ENCODE measurements around the gene REN.

REN gene

GRCh38 chr1:204199579-204199978, 33.4 kb upstream of the REN start:
- H3K36me3 Mint-ChIP-seq (ENCODE audit: low read depth) = no peaks in the 10 kb centered on the region
- DNase-seq = no peak
- H3K4me1 Mint-ChIP-seq = peaks cover 4% of the 10 kb centered on the region
- TF ChIP-seq, protein P1, sequence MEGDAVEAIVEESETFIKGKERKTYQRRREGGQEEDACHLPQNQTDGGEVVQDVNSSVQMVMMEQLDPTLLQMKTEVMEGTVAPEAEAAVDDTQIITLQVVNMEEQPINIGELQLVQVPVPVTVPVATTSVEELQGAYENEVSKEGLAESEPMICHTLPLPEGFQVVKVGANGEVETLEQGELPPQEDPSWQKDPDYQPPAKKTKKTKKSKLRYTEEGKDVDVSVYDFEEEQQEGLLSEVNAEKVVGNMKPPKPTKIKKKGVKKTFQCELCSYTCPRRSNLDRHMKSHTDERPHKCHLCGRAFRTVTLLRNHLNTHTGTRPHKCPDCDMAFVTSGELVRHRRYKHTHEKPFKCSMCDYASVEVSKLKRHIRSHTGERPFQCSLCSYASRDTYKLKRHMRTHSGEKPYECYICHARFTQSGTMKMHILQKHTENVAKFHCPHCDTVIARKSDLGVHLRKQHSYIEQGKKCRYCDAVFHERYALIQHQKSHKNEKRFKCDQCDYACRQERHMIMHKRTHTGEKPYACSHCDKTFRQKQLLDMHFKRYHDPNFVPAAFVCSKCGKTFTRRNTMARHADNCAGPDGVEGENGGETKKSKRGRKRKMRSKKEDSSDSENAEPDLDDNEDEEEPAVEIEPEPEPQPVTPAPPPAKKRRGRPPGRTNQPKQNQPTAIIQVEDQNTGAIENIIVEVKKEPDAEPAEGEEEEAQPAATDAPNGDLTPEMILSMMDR (IDR thresholded peaks at IDR 0.05) = no peak
- H3K27me3 Mint-ChIP-seq (ENCODE audit: low read depth, poor library complexity) = peaks cover 81% of the 10 kb centered on the region
- no peak overlapping the region for H3K4me3 Mint-ChIP-seq
- H3K27ac Mint-ChIP-seq = no peak overlapping the region
- no peaks in the 10 kb centered on the region for H3K9me3 Mint-ChIP-seq

- Mint-ChIP-seq H3K36me3 (ENCODE audit: low read depth) (no peaks in the 10 kb centered on the region), H3K27me3 (ENCODE audit: low read depth, poor library complexity) (peaks cover 81% of the 10 kb centered on the region), H3K4me1 (peaks cover 4% of the 10 kb centered on the region), H3K4me3 (no peak overlapping the region), H3K9me3 (no peaks in the 10 kb centered on the region), H3K27ac (no peak overlapping the region)
- TF ChIP-seq, protein P1 (IDR thresholded peaks at IDR 0.05) = no peak
- DNase-seq = no peak
These were observed 32.5 kb upstream of the REN start for GRCh38 chr1:204198348-204199340.

DNA sequence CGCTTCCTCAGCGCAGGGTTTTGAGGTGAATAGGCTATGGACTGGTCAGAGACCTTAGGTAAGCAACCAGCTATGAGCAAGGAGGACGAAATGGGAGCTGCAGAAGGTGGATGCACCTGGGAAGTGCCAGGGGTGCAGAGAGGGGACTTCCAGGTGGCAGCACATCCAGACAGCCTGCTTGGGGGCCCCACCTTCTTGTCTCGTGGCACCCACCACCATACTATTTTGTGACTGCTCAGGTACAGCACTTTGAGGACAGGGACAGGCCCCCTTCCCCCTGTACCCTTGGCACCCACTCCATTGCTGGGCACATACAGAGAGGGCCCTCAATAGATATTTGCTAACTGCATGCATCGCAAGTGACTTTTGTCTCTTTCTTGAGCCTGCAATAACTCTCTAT, 30.9 kb upstream of the REN start:
- DNase-seq = no peak

DNA sequence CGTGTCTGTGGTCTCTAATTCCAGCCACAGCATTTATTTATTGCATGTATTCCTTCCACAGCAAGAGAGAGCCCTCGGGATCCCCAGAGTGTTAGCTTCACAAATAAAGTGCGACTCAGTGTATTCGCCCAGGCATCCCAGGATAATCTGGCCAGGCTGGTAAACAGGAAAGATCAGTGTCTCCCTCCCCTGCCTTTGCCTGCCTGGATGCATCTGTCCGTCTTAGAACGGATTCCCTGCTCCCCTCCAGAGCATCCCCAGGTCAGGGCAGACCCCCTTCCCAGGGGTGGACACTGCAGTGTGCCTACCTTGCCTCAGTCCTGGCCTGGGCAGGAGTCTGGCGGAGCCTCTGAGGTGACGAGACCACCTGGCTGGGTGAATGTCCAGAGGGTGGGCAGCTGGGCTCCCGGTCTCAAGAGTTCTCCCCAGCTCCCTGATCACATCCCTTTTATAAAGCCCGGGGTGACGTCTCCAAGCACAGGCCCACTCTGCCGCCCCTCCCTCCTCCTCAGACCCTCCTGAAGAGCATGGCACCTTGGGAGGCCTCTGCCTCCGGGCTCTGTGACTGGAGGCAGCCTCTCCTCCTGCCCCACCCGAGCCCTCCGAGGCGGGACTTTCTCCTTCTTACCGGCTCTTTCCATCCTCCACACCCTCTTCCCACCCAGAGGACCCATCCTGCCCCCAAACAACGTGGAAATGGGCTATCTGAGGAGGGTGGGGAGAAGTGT, 30.1 kb upstream of the REN start, which contains the start of gene KISS1:
KISS1 (minus strand) TSS at position 424 of the 728 bp plus-strand sequence. CDS start 3,615 bp downstream, outside the sequence.
- no peak within 1 kb of the TSS for H3K27ac Mint-ChIP-seq
- DNase-seq = no peak
- no peaks in the 10 kb centered on the region for H3K9me3 Mint-ChIP-seq
- H3K36me3 Mint-ChIP-seq (ENCODE audit: low read depth) = no peaks in the 10 kb centered on the region
- peaks cover 9% of the 10 kb centered on the region for H3K4me1 Mint-ChIP-seq
- peaks cover 86% of the 10 kb centered on the region for H3K27me3 Mint-ChIP-seq (ENCODE audit: low read depth, poor library complexity)
- TF ChIP-seq, protein P1 (IDR thresholded peaks at IDR 0.05) = no peak
- no peak within 1 kb of the TSS for H3K4me3 Mint-ChIP-seq

More for the DNA sequence above, 30.9 kb upstream of the REN start:
- H3K4me1 Mint-ChIP-seq = peaks cover 4% of the 10 kb centered on the region
- TF ChIP-seq, protein P1 (IDR thresholded peaks at IDR 0.05) = no peak
- no peak overlapping the region for H3K27ac Mint-ChIP-seq
- H3K27me3 Mint-ChIP-seq (ENCODE audit: low read depth, poor library complexity) = peaks cover 81% of the 10 kb centered on the region
- H3K36me3 Mint-ChIP-seq (ENCODE audit: low read depth) = no peaks in the 10 kb centered on the region
- no peaks in the 10 kb centered on the region for H3K9me3 Mint-ChIP-seq
- H3K4me3 Mint-ChIP-seq = no peak overlapping the region

DNA sequence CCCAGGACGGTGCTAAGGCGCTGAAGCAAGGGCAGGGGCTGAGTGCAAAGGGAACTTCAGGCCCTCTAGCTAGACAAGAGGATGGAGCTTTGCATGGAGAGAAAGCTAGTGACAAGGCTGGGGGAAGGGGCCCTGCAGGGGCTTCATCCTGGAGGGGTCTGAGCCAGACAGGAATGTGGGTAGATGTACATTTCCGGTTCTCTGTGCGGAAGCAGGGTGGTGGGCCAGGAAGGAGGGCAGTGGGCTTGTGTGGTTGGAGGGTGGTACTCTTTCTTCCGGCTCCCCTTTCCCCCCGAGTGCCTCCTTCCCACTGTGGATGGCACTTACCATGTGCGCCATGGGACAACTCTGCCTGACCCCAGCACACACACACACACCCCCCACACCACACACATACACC, 28.6 kb upstream of the REN start:
- TF ChIP-seq, protein P1 (IDR thresholded peaks at IDR 0.05) = no peak
- peaks cover 91% of the 10 kb centered on the region for H3K27me3 Mint-ChIP-seq (ENCODE audit: low read depth, poor library complexity)
- no peaks in the 10 kb centered on the region for H3K36me3 Mint-ChIP-seq (ENCODE audit: low read depth)
- no peak for DNase-seq
- H3K4me3 Mint-ChIP-seq = no peak overlapping the region
- no peak overlapping the region for H3K27ac Mint-ChIP-seq
- H3K4me1 Mint-ChIP-seq = peaks cover 21% of the 10 kb centered on the region
- no peaks in the 10 kb centered on the region for H3K9me3 Mint-ChIP-seq
